Measurements from ENCODE around the gene SRCAP. TPM values are rescaled to one million over a fixed set of nuclear protein-coding genes. Genes with fewer than 3 reads are reported as not detected.
A peak's percentile ranks its signal among the peaks of the same experiment; 100 is the strongest.

The SRCAP gene
- total and polyA plus RNA-seq, 2 donors from 2014 or later = 1.6 to 71.9 TPM

DNA sequence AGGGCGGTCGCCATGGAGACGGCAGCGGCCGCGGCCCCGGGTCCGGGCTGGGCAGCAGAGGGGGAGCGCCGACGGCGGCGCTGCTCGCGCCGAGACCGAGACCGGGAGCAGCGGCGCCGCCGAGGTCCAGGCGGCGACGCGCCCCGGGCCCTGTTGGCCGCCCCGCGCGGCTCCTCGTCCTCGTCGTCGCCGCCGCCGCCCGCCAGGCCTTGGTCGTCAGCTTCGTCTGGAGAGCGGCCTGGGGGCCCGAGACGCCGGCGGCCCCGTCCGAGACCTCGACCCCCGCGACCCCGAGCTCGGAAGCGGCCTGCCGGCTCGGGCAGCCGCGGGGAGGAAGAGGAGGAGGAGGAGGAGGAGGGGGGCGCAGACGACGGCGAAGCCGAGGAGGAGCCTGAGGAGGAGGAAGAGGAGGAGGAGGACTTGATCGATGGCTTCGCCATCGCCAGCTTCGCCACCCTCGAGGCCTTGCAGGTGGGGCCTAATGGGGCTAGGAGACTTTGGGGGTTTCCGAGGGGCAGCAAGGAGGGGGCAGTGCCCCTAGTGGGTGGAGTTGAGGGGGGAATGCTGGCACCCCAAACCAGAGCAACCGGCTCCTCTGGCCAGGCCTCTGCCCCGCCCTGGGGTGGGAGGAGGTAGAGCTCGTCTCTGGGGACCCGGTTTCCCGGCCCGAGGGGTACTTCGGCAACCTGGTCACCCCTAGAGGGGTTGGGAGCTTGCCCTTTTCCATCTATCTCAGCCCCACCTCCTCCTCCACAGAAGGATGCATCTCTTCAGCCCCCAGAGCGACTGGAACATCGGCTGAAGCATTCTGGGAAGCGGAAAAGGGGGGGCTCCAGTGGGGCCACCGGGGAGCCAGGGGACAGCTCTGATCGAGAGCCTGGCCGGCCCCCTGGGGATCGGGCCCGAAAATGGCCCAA is 39.2 kb upstream of the SRCAP start:
- Histone ChIP-seq H3K27ac (ENCODE audit: low read depth in 2 of 2, low read length in 2 of 2) (peak overlapping the region; percentile 100), H3K9me3 (ENCODE audit: control insufficient read depth in 2 of 3, insufficient read depth in 1 of 3, low read length in 3 of 3) (no peaks in the 10 kb centered on the region), H3K36me3 (ENCODE audit: control insufficient read depth in 2 of 3, insufficient read depth in 3 of 3, low read length in 3 of 3) (peaks cover 13 to 50% (median 21%) of the 10 kb centered on the region in 3 donors), H3K4me1 (ENCODE audit: control insufficient read depth in 2 of 3, insufficient read depth in 2 of 3, low read depth in 1 of 3, low read length in 3 of 3) (peaks cover 3 to 34% (median 21%) of the 10 kb centered on the region in 3 donors), H3K27me3 (ENCODE audit: control insufficient read depth, insufficient read depth, low read length) (no peaks in the 10 kb centered on the region), H3K9ac (ENCODE audit: low read length in 3 of 3) (peak overlapping the region in 2 of 3 donors; percentile 79 to 94), H3K4me3 (ENCODE audit: low read length in 3 of 3) (peak overlapping the region; percentile 63 to 94 (median 77))
- no peak for TF ChIP-seq CTCF (IDR thresholded peaks at IDR 0.05; ENCODE audit: borderline replicate concordance, extremely low read depth, insufficient read depth)
- intact Hi-C loops (cut with DNase I) = no loop called here
- FAIRE-seq (no peak), DNase-seq (peak in 3 of 5 donors; percentile 78 to 90 (median 80))

- H3K9ac ChIP-seq (ENCODE audit: low read length in 3 of 3) = peak overlapping the region in 2 of 3 donors; percentile 79 to 94
- H3K36me3 ChIP-seq (ENCODE audit: control insufficient read depth in 2 of 3, insufficient read depth in 3 of 3, low read length in 3 of 3) = peaks cover 8 to 46% (median 20%) of the 10 kb centered on the region in 3 donors
- peak overlapping the region; percentile 27 to 100 for H3K27ac ChIP-seq (ENCODE audit: low read depth in 2 of 2, low read length in 2 of 2)
- intact Hi-C loops (cut with DNase I) = no loop called here
- no peak for FAIRE-seq
- peak overlapping the region; percentile 63 to 77 (median 71) for H3K4me3 ChIP-seq (ENCODE audit: low read length in 3 of 3)
- DNase-seq = peak in 1 of 5 donors; percentile 63
- H3K4me1 ChIP-seq (ENCODE audit: control insufficient read depth in 2 of 3, insufficient read depth in 2 of 3, low read depth in 1 of 3, low read length in 3 of 3) = peaks cover 3 to 34% (median 21%) of the 10 kb centered on the region in 3 donors
- TF ChIP-seq CTCF (IDR thresholded peaks at IDR 0.05; ENCODE audit: borderline replicate concordance, extremely low read depth, insufficient read depth) = no peak
- no peaks in the 10 kb centered on the region for H3K27me3 ChIP-seq (ENCODE audit: control insufficient read depth, insufficient read depth, low read length)
- no peaks in the 10 kb centered on the region for H3K9me3 ChIP-seq (ENCODE audit: control insufficient read depth in 2 of 3, insufficient read depth in 1 of 3, low read length in 3 of 3)
These were observed 38.3 kb upstream of the SRCAP start for GRCh38 chr16:30660424-30661261.

DNA sequence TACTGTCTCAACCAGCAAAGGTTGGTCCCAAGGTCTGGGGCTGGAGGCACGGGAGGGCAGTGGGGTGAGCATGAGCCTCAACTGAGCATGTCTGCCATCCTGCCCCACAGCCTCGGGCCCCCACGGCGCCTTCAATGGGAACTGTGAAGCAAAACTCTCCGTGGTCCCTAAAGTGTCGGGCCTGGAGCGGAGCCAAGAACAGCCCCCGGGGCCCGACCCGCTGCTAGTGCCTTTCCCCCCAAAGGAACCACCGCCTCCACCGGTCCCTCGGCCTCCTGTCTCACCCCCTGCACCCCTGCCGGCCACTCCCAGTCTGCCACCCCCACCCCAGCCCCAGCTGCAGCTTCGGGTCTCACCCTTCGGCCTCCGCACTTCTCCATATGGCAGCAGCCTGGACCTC is 36.5 kb upstream of the SRCAP start:
- Histone ChIP-seq H3K4me3 (ENCODE audit: low read length in 3 of 3) (no peak overlapping the region), H3K27me3 (ENCODE audit: control insufficient read depth, insufficient read depth, low read length) (no peaks in the 10 kb centered on the region), H3K4me1 (ENCODE audit: control insufficient read depth in 2 of 3, insufficient read depth in 2 of 3, low read depth in 1 of 3, low read length in 3 of 3) (peaks cover 0 to 27% (median 12%) of the 10 kb centered on the region in 3 donors), H3K9me3 (ENCODE audit: control insufficient read depth in 2 of 3, insufficient read depth in 1 of 3, low read length in 3 of 3) (no peaks in the 10 kb centered on the region), H3K9ac (ENCODE audit: low read length in 3 of 3) (no peak overlapping the region), H3K36me3 (ENCODE audit: control insufficient read depth in 2 of 3, insufficient read depth in 3 of 3, low read length in 3 of 3) (peaks cover 3 to 52% (median 36%) of the 10 kb centered on the region in 3 donors), H3K27ac (ENCODE audit: low read depth in 2 of 2, low read length in 2 of 2) (no peak overlapping the region)
- FAIRE-seq (no peak), DNase-seq (peak in 1 of 5 donors; percentile 81)
- TF ChIP-seq CTCF (IDR thresholded peaks at IDR 0.05; ENCODE audit: borderline replicate concordance, extremely low read depth, insufficient read depth) = no peak
- intact Hi-C loops (cut with DNase I) = no loop called here

Data from kidney (tissue), 14 donors.